Limb (tissue), 2 donors: ENCODE data around the gene GTPBP4.
"Not testable (repeated sequence)": the region's sequence is repeated elsewhere in the genome, so short reads cannot be mapped to it uniquely, and the experiment has no call there.

ENCODE experiments used
- DNase-seq, 2 donors: peaks; one replicate each; pipeline ENCODE4 v3.0.0-alpha.2; 2016; ENCODE audit errors: extremely low spot score in 2 of 2

The GTPBP4 gene

DNA sequence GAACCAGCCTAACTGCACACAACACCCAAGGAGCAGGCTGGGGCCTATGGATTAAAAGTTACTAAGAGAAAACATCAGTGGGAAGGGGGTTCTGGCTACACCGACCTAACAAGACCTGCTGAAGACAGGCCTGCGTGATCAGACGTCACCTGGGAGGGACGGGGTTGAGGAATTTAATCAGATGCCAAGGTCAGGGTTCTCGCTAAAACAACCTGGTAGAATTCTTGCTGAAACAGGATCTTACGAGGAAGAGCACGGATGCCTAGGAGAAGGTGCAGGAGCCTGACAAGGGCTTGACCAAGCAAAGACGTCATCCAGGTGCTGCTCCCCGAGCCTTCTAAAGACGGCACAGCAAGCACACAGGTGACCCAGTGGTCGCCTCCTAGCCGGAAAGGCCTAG is 35.9 kb downstream of the GTPBP4 start:
- DNase-seq, result no peak

DNA sequence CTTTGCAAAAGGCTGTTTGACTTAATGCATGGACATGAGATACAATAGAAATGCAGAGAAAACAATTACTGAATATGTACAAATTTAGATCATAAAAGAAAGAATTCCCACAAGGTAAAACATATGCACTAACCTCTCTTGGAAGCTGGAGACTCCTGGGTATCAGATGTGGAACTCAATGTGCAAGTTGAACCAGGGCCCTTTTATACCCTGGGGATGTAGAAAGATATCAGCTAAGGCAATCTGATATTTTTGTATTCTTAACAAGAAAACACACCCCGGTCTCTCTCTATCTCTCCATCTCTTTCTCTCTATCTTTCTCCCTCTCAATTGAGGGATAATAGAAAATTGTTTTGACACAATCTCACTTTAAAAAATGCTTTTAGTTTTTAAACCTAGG is 37.4 kb downstream of the GTPBP4 start, which contains the start of gene IDI2:
Gene IDI2, minus strand, starts transcription at position 177 of the 400 bp plus-strand sequence. CDS start 1,136 bp downstream, outside the sequence.
- no peak for DNase-seq

DNA sequence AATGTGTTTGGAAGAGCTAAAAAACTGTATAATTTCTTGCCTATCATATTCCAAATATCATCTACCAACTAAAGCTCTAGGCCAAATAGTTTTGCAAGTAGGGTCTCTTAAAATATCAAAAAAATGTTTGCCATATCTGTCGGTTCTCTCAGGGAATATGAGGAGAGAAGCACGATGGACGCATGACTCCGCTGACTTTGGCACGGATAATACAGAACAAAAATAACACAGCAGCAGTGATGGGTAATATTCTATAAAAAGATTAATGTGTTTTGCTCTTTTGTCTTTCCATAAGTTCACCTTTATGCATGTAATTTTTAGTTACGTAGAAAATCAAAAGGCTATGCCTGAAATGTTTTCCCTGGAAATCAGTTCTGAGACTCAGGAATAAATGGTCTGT is 38.3 kb downstream of the GTPBP4 start:
- no peak for DNase-seq

DNA sequence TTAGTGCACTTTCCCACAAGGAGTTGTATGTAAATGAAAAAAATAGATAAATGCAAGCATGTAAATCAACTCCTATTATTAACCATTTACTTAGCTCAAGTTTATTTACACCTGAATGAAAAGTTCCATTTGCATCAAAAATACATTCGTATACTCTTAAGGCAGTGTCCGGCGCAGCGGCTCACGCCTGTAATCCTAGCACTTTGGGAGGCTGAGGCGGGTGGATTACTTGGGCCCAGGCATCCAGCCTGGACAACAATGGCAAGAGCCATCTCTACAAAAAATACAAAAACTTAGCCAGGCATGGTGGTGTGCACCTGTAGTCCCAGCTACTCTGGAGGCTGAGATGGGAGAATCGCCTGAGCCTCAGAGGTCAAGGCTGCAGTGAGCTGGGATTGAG is 41.6 kb downstream of the GTPBP4 start:
- DNase-seq, result no peak

DNA sequence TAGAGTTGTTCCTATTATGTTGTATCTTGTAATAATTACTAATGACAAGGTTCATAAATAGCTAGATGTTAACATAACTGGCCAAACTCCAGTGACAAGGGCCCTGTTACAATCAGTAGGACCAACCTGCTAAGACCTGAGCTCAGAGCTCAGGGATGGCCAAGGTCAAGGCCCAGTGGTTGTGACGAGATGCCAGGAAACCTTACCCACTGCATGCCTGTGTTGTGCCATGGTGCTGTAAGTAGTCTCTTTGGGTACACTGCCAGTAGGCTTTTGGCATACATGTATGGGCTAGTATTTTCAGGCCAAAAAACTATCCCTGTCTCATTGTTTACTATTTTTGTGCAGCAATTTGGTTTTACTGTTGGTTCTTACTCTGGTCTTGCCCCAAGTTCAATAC is 45.4 kb downstream of the GTPBP4 start:
- DNase-seq, result no peak

DNA sequence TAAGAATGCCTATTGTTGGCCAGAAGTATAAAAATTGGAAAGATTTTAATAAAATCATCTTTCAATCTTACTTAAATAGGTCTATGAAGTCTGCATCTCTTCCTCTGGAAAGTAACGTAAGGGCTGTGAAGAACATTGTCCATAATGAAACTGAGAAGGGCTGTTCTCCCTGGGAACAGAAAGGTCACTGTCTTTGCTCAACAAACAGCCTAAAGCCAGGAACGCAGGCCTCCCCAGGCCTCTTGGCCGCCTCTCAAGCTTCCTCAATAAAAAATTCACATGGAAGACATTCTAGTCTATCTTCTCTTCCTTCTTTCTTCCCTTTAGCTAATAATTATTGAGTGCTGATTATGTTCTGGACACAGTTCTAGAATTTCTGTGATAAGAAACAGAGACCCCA is 46.5 kb downstream of the GTPBP4 start:
- no peak for DNase-seq

DNA sequence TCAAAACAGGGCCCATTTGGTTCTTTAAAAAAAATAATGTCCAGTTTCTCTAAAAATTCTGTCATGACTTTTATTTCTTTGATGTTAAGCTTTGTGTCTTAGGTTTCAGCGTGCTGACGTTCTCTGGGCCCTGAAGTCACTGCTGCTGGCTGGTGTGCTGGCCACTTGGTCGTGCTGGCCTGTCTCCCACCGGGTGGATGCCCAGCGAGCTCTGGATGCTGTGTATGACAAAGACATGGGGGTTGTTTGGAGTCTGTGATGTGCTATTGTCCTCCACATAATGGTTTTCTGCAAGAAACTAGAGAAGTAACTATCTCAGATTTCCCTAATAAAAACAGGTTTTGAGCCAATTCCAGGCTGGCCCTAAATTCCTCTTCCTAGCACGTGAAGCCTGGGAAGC is 47.0 kb downstream of the GTPBP4 start:
- DNase-seq, result no peak

DNA sequence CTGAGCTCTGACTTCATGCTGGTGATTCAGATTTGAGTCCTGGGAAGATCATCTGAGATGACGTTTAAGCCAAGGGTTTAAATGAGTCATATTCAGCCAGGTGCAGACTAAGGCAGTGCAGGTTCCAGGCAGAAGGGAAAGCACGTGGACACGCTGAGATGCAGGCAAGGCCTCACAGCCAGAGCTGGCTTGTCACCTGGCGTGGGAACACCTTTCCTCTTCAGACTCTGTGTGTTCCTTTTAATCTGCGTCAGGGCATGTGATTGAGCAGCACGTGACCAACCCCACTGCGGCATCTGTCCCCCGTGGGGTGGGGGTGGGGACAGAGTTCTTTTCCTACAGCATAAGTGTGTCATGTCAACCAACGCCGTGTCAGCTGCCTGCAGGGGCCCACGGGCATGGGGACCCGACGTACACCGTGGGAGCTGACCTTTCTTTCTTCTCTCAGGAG is 48.1 kb downstream of the GTPBP4 start:
- DNase-seq, result no peak

DNA sequence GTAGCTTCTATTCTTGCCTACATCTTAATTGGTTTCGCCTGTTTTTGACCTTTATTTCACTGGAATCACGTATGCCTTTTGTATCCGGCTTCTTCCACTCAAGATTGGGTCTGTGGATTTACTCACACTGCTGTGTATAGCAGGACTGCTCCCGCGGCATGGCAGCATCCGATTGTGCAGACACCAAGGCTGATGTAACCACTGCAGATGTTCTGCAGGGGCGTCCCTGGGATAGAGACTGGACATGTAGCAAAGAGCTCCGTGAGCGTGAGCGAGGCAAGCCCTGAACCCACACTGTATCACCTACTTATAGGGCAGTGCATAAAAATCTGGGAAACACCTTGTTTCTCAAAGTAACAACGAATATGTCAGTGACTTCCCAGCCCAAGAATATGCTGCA is 48.9 kb downstream of the GTPBP4 start:
- DNase-seq, result no peak

DNA sequence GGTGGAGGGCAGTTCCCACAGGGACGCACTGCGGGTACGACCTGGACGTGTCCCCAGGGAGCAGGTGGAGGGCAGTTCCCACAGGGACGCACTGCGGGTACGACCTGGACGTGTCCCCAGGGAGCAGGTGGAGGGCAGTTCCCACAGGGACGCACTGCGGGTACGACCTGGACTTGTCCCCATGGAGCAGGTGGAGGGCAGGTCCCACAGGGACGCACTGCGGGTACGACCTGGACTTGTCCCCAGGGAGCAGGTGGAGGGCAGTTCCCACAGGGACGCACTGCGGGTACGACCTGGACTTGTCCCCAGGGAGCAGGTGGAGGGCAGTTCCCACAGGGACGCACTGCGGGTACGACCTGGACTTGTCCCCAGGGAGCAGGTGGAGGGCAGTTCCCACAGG is 50.5 kb downstream of the GTPBP4 start:
- DNase-seq, result not testable (repeated sequence)

DNA sequence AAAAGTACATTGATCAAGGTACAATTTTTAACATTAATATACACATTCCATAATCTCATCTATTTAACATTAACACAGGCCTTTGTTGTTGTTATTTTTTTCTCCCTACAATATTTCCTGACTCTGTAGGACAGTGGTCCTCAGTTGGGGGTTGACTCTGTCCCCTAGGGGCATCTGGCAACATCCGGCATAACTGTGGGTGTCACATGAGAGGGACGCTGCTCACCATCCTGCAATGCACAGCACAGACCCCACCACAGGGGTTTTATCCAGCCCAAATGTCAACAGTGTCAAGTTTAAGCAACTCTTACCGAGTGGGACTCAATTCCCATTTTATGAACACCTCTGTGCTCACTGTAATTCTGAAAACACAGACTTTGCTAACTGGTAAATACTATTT is 51.9 kb downstream of the GTPBP4 start:
- no peak for DNase-seq

DNA sequence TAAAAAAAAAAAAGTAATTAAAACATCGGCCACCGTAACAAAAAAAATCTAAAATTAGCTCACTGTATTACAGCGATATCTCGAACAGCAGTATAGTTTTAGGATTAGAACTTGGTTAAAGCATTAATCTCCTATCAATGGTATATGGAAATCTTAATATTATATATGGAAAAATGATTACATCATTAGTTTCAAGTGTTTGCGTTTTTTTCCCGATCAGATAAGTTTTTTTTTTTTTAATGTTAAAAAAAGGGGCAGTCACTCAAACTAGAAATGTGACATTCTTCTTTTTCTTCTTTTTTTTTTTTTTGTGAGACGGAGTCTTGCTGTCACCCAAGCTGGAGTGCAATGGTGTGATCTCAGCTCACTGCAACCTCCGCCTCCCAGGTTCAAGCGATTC is 53.3 kb downstream of the GTPBP4 start:
- DNase-seq, result no peak

DNA sequence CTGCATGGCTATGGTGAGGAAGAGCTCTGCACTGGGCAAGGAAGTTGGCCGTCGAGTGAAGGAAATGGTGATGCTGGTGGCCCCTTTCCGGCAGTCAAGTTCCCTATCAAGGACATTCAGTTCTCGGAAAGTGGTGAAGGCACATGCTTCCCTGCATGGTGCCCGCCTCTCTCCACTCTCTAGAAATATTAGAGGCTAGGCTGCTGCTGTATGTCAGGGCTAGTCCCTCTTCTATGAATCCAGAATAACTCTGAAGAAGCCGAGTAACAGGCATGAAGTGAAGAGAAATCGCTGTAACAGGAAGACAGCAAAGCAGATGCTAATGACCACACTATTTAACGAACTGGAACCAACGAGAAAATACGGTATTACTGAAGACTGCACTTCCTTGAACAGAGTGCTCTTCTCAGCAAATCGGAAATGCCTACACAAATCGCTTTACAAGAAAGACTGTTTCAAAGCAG is 55.3 kb downstream of the GTPBP4 start:
- no peak for DNase-seq

DNA sequence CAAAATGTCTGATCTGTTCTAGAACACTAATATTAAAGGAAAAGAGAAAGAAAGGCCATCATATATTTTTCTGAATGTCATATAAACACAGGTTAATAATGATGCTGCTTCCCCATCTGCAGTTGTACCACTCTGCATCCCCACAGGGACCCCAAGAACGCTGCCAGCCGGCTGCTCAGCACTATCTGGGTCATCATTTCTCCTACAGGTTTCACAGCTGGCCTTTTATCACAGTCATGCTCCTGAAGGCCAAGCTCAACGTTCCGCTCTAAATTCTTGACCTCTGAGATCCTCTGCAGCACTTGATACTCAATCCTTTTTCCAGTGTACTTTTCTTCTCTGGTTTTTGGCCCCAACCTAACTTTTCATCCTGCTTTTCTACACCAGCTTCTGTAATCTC is 55.9 kb downstream of the GTPBP4 start:
- no peak for DNase-seq

DNA sequence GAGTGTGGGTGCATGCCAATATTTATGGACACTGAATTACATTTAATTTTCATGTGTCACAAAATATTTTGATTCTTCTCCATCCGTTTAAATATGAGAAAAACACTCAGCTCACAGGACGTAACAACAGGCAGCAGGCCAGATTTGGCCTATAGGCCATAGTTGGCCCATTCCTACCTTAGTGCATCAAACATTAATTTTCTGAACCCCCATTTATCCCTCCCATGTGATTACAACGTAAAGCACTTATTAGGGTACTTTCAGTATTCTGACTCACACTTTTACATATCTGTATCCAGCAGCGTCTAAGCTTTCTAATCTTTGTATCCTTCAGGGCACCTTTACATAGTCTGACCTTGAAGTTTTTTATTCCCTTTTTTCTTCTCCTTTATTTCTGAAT is 56.7 kb downstream of the GTPBP4 start:
- DNase-seq, result no peak

DNA sequence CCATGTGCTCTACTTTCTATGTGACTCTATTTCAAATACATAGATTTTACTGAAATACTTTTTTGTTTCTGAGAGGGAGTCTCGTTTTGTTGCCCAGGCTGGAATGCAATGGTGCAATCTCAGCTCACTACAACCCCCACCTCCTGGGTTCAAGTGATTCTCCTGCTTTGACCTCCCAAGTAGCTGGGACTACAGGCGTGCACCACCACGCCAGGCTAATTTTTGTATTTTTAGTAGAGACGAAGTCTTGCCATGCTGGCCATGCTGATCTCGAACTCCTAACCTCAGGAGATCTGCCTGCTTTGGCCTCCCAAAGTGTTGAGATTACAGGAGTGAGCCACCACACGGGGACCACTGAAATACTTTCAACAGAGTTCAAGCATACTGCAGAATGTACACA is 57.2 kb downstream of the GTPBP4 start:
- no peak for DNase-seq

DNA sequence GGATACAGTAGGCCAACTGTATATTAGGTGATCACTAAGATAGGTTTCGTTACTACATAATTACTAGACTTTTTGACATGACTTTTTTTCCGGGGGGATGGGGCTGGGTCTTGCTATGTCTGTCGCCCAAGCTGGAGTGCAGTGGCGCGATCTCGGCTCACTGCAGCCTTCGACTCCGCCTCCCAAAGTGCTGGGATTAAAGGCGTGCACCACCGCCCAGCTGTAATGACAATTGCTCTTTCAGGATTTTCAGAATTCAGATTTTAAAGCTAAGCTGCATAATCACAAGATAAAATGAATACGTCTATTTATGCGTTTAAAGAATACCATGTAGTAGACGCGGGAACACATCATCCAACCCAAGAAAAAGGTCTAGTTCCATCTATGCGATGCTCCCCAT is 59.7 kb downstream of the GTPBP4 start:
- DNase-seq, result no peak

DNA sequence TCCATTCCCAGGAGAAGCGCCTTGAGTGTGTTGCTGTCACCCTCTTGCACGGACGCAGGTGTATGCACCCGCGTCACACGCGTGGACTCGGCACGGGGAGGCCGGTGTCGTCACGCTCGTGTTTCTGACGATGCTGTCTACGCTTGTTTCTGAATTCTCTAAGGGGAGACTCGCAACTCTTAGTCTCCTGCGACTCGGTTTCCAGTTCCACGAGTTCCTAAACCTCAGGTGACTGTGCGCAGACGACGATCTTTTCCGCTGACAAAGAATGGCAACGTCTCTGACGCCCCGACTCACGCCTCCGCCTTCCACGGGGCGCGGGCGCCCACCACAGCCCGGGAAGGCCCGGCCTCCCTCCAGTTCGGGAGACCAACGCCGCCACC is 60.1 kb downstream of the GTPBP4 start:
- DNase-seq, result no peak

DNA sequence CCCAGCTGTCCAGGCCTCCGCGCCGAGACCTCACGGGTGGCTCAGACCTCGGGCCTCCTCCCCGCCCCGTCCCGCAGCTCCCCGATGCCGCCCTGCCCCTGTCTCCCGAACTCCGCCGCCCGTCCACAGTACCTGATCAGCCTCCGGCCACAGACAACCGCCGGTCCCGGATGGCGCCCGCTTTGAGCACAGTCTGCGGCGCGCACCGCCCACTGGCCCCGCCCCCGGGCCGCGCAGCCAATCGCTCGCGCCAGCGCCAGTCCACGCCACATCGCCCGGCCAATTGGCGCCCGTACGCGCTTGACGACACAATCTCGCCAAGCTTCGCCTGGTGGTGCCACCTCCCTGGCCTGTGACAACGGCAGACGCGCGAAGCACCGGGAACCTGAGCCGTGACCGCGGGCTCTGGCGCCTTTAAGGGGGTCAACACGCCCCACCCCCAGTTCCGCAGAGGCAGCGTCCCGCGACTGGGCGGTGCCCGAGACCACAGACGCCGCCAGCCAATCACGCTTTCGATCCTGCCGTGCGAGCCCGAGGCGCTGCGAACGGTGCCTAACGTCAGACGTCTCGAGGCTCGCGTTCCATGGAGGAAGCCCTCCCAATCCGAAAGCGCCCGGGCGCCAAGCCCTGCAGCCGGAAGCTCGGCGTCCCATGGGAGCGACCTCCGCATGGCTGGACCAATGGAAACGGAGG is 60.6 kb downstream of the GTPBP4 start, which contains the start of gene IDI1:
Gene IDI1, minus strand, starts transcription at position 388 of the 693 bp plus-strand sequence. Its CDS starts 116 bp downstream, at position 272.
- peak; percentile 97 to 100 for DNase-seq

DNA sequence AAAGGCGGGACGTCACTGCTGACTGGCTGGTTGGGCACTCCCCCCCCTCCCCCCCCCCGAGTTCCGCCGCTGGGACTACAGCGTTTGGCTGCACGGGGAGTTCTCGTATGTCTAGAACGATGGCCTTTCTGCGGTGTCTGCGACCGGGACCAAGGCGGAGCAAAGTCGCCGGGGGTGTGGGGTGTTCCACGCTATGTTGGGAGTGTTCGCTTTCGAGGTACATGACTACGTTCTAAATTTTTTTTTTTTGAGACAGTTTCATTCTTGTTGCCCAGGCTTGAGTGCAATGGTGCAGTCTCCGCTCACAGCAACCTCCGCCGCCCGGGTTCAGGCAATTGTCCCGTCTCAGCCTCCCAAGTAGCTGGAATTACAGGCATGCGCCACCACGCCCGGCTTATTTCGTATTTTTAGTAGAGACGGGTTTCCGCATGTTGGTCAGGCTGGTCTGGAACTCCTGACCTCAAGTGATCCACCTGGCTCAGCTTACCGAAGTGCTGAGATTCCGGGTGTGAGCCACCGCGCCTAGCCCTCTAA is 61.3 kb downstream of the GTPBP4 start:
- DNase-seq, result no peak

DNA sequence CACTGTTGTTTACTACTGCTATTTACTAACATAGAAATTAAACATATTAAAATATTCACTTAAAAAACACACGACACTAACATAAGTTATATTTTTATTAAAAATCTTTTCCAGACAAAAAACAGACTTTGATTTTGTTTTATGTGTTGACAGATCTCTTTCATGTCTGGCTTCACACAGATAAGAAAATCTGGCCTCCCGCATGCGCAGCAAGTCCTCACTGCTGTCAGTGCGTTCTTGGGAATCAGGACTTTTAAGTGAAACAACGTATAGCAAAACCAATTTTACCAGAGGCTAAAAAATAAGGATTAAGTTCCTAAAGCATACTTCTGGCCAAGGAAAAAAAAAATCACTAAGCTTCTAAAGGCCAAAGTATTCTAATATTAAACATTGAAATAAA is 61.9 kb downstream of the GTPBP4 start:
- DNase-seq, result no peak

DNA sequence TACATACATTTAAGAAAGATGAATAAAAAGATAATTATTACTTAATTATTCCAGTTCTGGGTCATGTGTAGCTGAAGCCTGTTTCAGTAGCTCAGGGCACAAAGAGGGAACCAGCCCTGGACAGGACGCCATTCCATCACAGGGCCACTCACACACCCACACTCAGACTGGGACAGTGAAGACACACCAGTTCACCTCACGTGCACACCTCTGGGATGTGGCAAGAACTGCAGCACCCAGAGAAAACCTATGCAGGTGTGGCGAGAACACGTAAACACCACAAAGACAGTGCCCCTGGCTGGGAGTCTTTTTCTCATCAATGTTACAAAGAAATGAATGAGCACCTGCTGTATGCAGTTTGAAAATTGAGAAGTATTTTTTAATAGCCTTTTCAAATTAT is 62.3 kb downstream of the GTPBP4 start:
- no peak for DNase-seq

DNA sequence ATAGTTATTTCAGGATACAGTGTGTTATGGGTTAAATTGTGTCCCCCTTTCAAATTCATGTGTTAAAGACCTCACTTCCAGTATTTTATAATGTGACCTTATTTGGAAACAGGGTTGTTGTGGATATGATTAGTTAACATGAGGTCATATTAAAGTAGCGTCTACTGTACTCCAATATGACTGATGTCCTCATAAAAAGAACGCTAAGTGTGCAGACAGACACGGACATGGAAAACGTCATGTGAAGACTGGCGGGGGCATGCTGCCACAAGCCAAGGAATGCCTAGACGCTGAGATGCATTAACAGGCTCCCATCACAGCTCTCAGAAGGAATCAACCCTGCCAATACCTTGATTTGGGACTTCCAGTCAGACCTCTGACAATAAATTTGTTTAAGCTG is 66.5 kb downstream of the GTPBP4 start:
- no peak for DNase-seq
